Spleen (tissue), 7 donors: ENCODE measurements around the gene CLMP.

ENCODE experiments used
- CTCF ChIP-seq, 11 experiments: fragments of 200-600 bp in 7 of 11; fragments of 450-650 bp in 4 of 11; sonication (generic) in 4 of 11; IDR thresholded peaks in 8 of 11; conservative IDR thresholded peaks in 3 of 11; 1 replicate in 7 of 11; 2 replicates in 4 of 11; pipeline versions ENCODE4 v1.4.0 to v1.8.0; 2016 to 2021; ENCODE audit warnings: antibody characterized with exemption in 11 of 11, inconsistent platforms in 4 of 11, mild to moderate bottlenecking in 1 of 11
- POLR2AphosphoS5 ChIP-seq, 3 donors: sonication (generic); formaldehyde crosslinking; IDR thresholded peaks; one replicate each; pipeline ENCODE4 v1.5.1; 2017; ENCODE audit warnings: antibody characterized with exemption in 3 of 3
- donor health status: DM: no; HTN: no; CAD: no; lungs with moderate emphysema.
- donor health status: DM: no; HTN: no; CAD: no.
- donor health status: DM: no; HTN: no; CAD: no.

- TF ChIP-seq CTCF (IDR thresholded peaks at IDR 0.05 in 8 of 11, conservative IDR thresholded peaks at IDR 0.05 in 3 of 11): no peak
- TF ChIP-seq POLR2AphosphoS5 (IDR thresholded peaks at IDR 0.05): no peak
Measured at GRCh38 chr11:123164732-123165450, 30.2 kb downstream of the CLMP start.
